Calu3 (cell line): ENCODE data around the gene RRP36. TPM values are rescaled to one million over a fixed set of nuclear protein-coding genes. Genes with fewer than 3 reads are reported as not detected.

ENCODE experiments used
- BruUV-seq: library from RNA; stranded (reverse); fragments of 400-500 nt; replicated peaks from 2 replicates; lab custom pipeline; 2021; lab: Mats Ljungman, UMichigan
- CTCF ChIA-PET: fragments of 300-600 bp; sonication (Branson Sonifier 250); formaldehyde crosslinking; loops from one replicate; lab custom pipeline; 2022; ENCODE audit warnings: antibody characterized with exemption; lab: Charles Lee
- DNase-seq: peaks from one replicate; pipeline ENCODE4 v3.0.0; 2022
- H3K27ac Mint-ChIP-seq: one replicate; pipeline ENCODE4 v1.8.0; 2022; ENCODE audit warnings: mixed read lengths; ENCODE audit not compliant: unreplicated experiment
- H3K27me3 Mint-ChIP-seq: one replicate; pipeline ENCODE4 v1.8.0; 2022; ENCODE audit warnings: mixed read lengths; ENCODE audit not compliant: unreplicated experiment
- H3K36me3 Mint-ChIP-seq: one replicate; pipeline ENCODE4 v1.8.0; 2022; ENCODE audit warnings: mild to moderate bottlenecking, moderate library complexity, mixed read lengths; ENCODE audit not compliant: insufficient read depth, unreplicated experiment
- H3K4me1 Mint-ChIP-seq: one replicate; pipeline ENCODE4 v1.8.0; 2022; ENCODE audit warnings: mild to moderate bottlenecking, low read depth, mixed read lengths; ENCODE audit not compliant: unreplicated experiment
- H3K4me3 Mint-ChIP-seq: one replicate; pipeline ENCODE4 v1.8.0; 2022; ENCODE audit warnings: mild to moderate bottlenecking, low read depth, moderate library complexity, mixed read lengths; ENCODE audit not compliant: unreplicated experiment
- H3K9me3 Mint-ChIP-seq: one replicate; pipeline ENCODE4 v1.8.0; 2022; ENCODE audit warnings: low read depth, mixed read lengths; ENCODE audit not compliant: unreplicated experiment
- CTCF ChIP-seq: fragments of 200-600 bp; IDR thresholded peaks from one replicate; pipeline ENCODE4 v1.8.0; 2022; ENCODE audit warnings: antibody characterized with exemption; ENCODE audit not compliant: unreplicated experiment
- intact Hi-C: fragments of 100-400 bp; cut with micrococcal nuclease; formaldehyde crosslinking; loops from one replicate; pipeline ENCODE4 v1.10.0; 2022; ENCODE audit not compliant: unreplicated experiment
- total RNA-seq: library from RNA; stranded (reverse); gene quantifications from 2 replicates; pipeline ENCODE4 v1.2.3, GENCODE V29; 2022

The RRP36 gene
- total RNA-seq, 1 experiment from 2014 or later = 101 TPM

DNA sequence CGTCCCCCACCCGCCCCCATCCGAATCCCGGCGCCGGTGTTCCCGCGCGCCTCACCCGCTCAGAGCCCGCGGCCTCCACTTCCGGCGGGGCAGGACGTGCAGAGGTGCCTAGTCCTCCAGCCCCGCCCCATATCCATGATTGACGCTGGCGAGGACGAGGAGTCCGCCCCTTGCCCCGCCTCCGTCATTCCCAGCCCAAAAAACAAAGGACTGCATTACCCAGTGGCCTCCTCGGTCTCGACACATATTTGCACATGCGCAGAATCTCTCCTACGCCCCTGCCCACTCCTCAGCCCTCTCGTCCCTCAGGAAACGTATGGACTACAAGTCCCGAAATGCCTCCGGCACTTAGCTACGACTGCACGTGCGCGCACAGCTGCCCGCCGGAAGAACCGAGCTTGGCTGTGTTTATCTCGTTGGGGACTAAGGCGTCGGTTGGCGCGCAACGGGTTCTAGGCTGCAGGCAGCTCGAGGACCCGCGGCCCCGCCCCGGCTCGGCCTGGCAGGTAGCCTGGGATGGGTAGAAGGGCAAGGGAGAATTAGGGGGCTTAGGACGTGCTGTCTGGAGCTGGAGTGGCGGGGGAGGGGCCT is 7.5 kb upstream of the RRP36 start, which contains the start of the genes KLHDC3 and MEA1:
Gene KLHDC3, plus strand, starts transcription at position 407 of the 591 bp plus-strand sequence. CDS start 2,944 bp downstream, outside the sequence.
Gene MEA1, minus strand, starts transcription at position 104 of the 591 bp plus-strand sequence. CDS start 133 bp downstream, outside the sequence.
- BruUV-seq = no TSS peak
- CTCF ChIA-PET = interaction anchor here (0.6 to 2.8 kb wide), 12 partner anchors 11 to 295 kb away, joined by 3 to 15 read pairs (median 4); partner anchors contain the start of genes CNPY3, CRIP3, CUL7 and KLC4
- peak within 1 kb of the TSS; percentile 85 for H3K27ac Mint-ChIP-seq
- peaks cover 37% of the 10 kb centered on the region for H3K36me3 Mint-ChIP-seq
- H3K4me3 Mint-ChIP-seq = peak within 1 kb of the TSS; percentile 97
- DNase-seq = peak; percentile 100
- H3K9me3 Mint-ChIP-seq = no peaks in the 10 kb centered on the region
- intact Hi-C loops = loop anchor here (2.0 kb wide), 1 partner anchor 17 kb away; no protein-coding TSS in a partner anchor
- no peak for TF ChIP-seq CTCF
- no peaks in the 10 kb centered on the region for H3K27me3 Mint-ChIP-seq
- peaks cover 28% of the 10 kb centered on the region for H3K4me1 Mint-ChIP-seq

- H3K27ac Mint-ChIP-seq = peak overlapping the region; percentile 85
- H3K9me3 Mint-ChIP-seq = no peaks in the 10 kb centered on the region
- DNase-seq = no peak
- BruUV-seq = no TSS peak
- peak overlapping the region; percentile 97 for H3K4me3 Mint-ChIP-seq
- peaks cover 39% of the 10 kb centered on the region for H3K36me3 Mint-ChIP-seq
- peaks cover 28% of the 10 kb centered on the region for H3K4me1 Mint-ChIP-seq
- CTCF ChIA-PET = interaction anchor here (0.6 to 2.8 kb wide), 11 partner anchors 12 to 294 kb away, joined by 3 to 15 read pairs (median 4); partner anchors contain the start of genes CNPY3, CRIP3, CUL7 and KLC4
- TF ChIP-seq CTCF = no peak
- H3K27me3 Mint-ChIP-seq = no peaks in the 10 kb centered on the region
- intact Hi-C loops = no loop called here
Observed at GRCh38 chr6:43014434-43014909, 7.0 kb upstream of the RRP36 start.

- H3K4me3 Mint-ChIP-seq = peak overlapping the region; percentile 10
- no peak overlapping the region for H3K27ac Mint-ChIP-seq
- intact Hi-C loops = no loop called here
- no TSS peak for BruUV-seq
- peaks cover 49% of the 10 kb centered on the region for H3K36me3 Mint-ChIP-seq
- DNase-seq = no peak
- no peak for TF ChIP-seq CTCF
- H3K4me1 Mint-ChIP-seq = peaks cover 28% of the 10 kb centered on the region
- CTCF ChIA-PET = interaction anchor here (0.6 kb wide), 2 partner anchors 66 to 271 kb away, joined by 4 read pairs; partner anchors contain the start of gene TBCC
- no peaks in the 10 kb centered on the region for H3K27me3 Mint-ChIP-seq
- H3K9me3 Mint-ChIP-seq = no peaks in the 10 kb centered on the region
Observed at GRCh38 chr6:43016176-43016942, 5.1 kb upstream of the RRP36 start.

DNA sequence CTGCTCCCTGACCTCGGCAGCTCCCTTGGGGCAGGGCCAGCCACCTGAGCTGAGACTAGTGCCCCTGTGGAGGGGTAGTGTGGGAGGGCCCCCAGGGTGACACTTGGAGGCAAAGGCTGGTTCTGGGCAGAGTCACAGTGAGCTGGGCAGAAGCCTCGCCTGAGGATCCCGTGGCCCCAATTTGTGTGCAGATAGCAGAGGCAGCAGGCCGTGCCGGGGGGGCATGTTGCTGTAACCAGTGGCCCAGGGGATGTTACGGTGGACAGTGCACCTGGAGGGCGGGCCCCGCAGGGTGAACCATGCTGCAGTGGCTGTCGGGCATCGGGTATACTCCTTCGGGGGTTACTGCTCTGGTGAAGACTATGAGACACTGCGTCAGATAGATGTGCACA is 4.5 kb upstream of the RRP36 start:
- no peaks in the 10 kb centered on the region for H3K9me3 Mint-ChIP-seq
- CTCF ChIA-PET = interaction anchor here (0.6 kb wide), 1 partner anchor 66 kb away, joined by 4 read pairs; no protein-coding TSS in a partner anchor
- no peaks in the 10 kb centered on the region for H3K27me3 Mint-ChIP-seq
- H3K27ac Mint-ChIP-seq = no peak overlapping the region
- BruUV-seq = no TSS peak
- peaks cover 49% of the 10 kb centered on the region for H3K36me3 Mint-ChIP-seq
- TF ChIP-seq CTCF = no peak
- H3K4me3 Mint-ChIP-seq = no peak overlapping the region
- DNase-seq = no peak
- H3K4me1 Mint-ChIP-seq = peaks cover 25% of the 10 kb centered on the region
- intact Hi-C loops = no loop called here
